H1 (cell line): ENCODE measurements around the gene GAPDH. TPM values are rescaled to one million over a fixed set of nuclear protein-coding genes. Genes with fewer than 3 reads are reported as not detected.

Experiments used
- CTCF ChIA-PET: fragments of 300-600 bp; sonication (Branson Sonifier 250); formaldehyde crosslinking; loops from one replicate; lab custom pipeline; 2021; ENCODE audit not compliant: partially characterized antibody; lab: Charles Lee
- POLR2A ChIA-PET: fragments of 300-600 bp; sonication (Branson Sonifier 250); formaldehyde crosslinking; loops from one replicate; lab custom pipeline; 2021; ENCODE audit warnings: inconsistent platforms; ENCODE audit not compliant: partially characterized antibody; lab: Charles Lee
- DNase-seq, 2 experiments: peaks; one replicate each; pipeline versions ENCODE4 v3.0.0 to v3.0.0-alpha.2; 2010 to 2022; ENCODE audit warnings: low spot score in 2 of 2, low read depth in 1 of 2, mixed read lengths in 1 of 2
- FAIRE-seq: peaks from 2 replicates; lab custom pipeline; 2011; peaks lifted over from hg19 to GRCh38; lab: Jason Lieb, UNC
- H2AFZ ChIP-seq: 2 replicates; pipeline ENCODE4 v1.8.1; 2012; ENCODE audit warnings: low read length, inconsistent platforms
- H2AK5ac ChIP-seq: 2 replicates; pipeline ENCODE4 v1.6.1; 2013; ENCODE audit warnings: low read depth, low read length
- H2BK120ac ChIP-seq: replicated peaks from 2 replicates; pipeline ENCODE3; 2013; ENCODE audit warnings: low read depth, low read length, inconsistent platforms
- H2BK12ac ChIP-seq: 2 replicates; pipeline ENCODE4 v1.6.1; 2013; ENCODE audit warnings: low read depth, low read length
- H2BK15ac ChIP-seq: 2 replicates; pipeline ENCODE4 v1.6.1; 2013; ENCODE audit warnings: low read length
- H2BK20ac ChIP-seq: 2 replicates; pipeline ENCODE4 v1.6.1; 2013; ENCODE audit warnings: low read length
- H2BK5ac ChIP-seq: 2 replicates; pipeline ENCODE4 v1.6.1; 2013; ENCODE audit warnings: low read depth, low read length
- H3K14ac ChIP-seq: 2 replicates; pipeline ENCODE4 v1.6.1; 2013; ENCODE audit warnings: inconsistent platforms; ENCODE audit not compliant: insufficient read length
- H3K18ac ChIP-seq: 2 replicates; pipeline ENCODE4 v1.6.1; 2013; ENCODE audit warnings: low read length; ENCODE audit errors: extremely low read depth
- H3K23ac ChIP-seq: 2 replicates; pipeline ENCODE4 v1.6.1; 2013; ENCODE audit warnings: inconsistent platforms; ENCODE audit not compliant: insufficient read length
- H3K23me2 ChIP-seq: 2 replicates; pipeline ENCODE4 v1.6.1; 2013; ENCODE audit warnings: low read depth, low read length
- H3K27ac ChIP-seq: 2 replicates; pipeline ENCODE4 v1.6.1; 2011; ENCODE audit warnings: low read depth, low read length, inconsistent platforms
- H3K27me3 ChIP-seq, 4 experiments: replicated peaks in 1 of 4; 1 replicate in 1 of 4; 2 replicates in 3 of 4; pipeline versions ENCODE4 v1.6.1 to v1.8.1; 2011 to 2013; ENCODE audit warnings: low read length in 3 of 4, mild to moderate bottlenecking in 3 of 4, inconsistent platforms in 2 of 4, mixed read lengths in 2 of 4, moderate library complexity in 1 of 4; ENCODE audit not compliant: control insufficient read depth in 3 of 4, insufficient read depth in 3 of 4; ENCODE audit errors: extremely low read depth in 1 of 4
- H3K36me3 ChIP-seq, 4 experiments: 2 replicates each; pipeline versions ENCODE4 v1.6.1 to v1.8.1; 2011 to 2013; ENCODE audit warnings: mild to moderate bottlenecking in 4 of 4, low read length in 3 of 4, moderate library complexity in 2 of 4, control low read depth in 1 of 4, inconsistent platforms in 1 of 4; ENCODE audit not compliant: insufficient read depth in 4 of 4, control insufficient read depth in 2 of 4
- H3K4ac ChIP-seq: replicated peaks from 2 replicates; pipeline ENCODE3; 2013; ENCODE audit warnings: low read length, low read depth, mixed read lengths, inconsistent platforms; ENCODE audit not compliant: insufficient read length
- H3K4me1 ChIP-seq, 4 experiments: replicated peaks in 1 of 4; 1 replicate in 1 of 4; 2 replicates in 3 of 4; pipeline versions ENCODE4 v1.6.1 to v1.8.1; 2011 to 2013; ENCODE audit warnings: low read length in 3 of 4, inconsistent platforms in 2 of 4, mixed read lengths in 1 of 4; ENCODE audit not compliant: insufficient read depth in 4 of 4, control insufficient read depth in 3 of 4
- H3K4me2 ChIP-seq, 2 experiments: 2 replicates each; pipeline versions ENCODE4 v1.6.1 to v1.8.1; 2011 to 2013; ENCODE audit warnings: low read depth in 2 of 2, low read length in 2 of 2, control low read depth in 1 of 2, inconsistent platforms in 1 of 2, mild to moderate bottlenecking in 1 of 2; ENCODE audit not compliant: insufficient read depth in 1 of 2
- H3K4me3 ChIP-seq, 4 experiments: fragments of 200-600, 300-600 bp in 1 of 4; sonication (generic), shearing (Covaris generic), sonication (Bioruptor Twin) in 1 of 4; 2 replicates each; pipeline versions ENCODE4 v1.5.1 to v1.8.1; 2011 to 2016; ENCODE audit warnings: low read length in 4 of 4, low read depth in 3 of 4, control low read depth in 2 of 4, inconsistent platforms in 2 of 4, mild to moderate bottlenecking in 2 of 4, mixed read lengths in 1 of 4, moderate library complexity in 1 of 4; ENCODE audit not compliant: insufficient read depth in 2 of 4; ENCODE audit errors: extremely low read depth in 1 of 4
- H3K56ac ChIP-seq: replicated peaks from 2 replicates; pipeline ENCODE3; 2013; ENCODE audit warnings: low read depth, mild to moderate bottlenecking, mixed read lengths, low read length, inconsistent platforms; ENCODE audit not compliant: insufficient read length
- H3K79me1 ChIP-seq: 2 replicates; pipeline ENCODE4 v1.6.1; 2013; ENCODE audit warnings: low read depth, low read length, control low read depth
- H3K79me2 ChIP-seq, 2 experiments: 2 replicates each; pipeline versions ENCODE4 v1.6.1 to v1.8.1; 2012 to 2013; ENCODE audit warnings: low read length in 2 of 2, mild to moderate bottlenecking in 2 of 2, inconsistent platforms in 1 of 2; ENCODE audit not compliant: insufficient read depth in 2 of 2, control insufficient read depth in 1 of 2
- H3K9ac ChIP-seq, 4 experiments: replicated peaks in 1 of 4; 1 replicate in 1 of 4; 2 replicates in 3 of 4; pipeline versions ENCODE4 v1.6.1 to v1.8.1; 2011 to 2013; ENCODE audit warnings: low read depth in 3 of 4, low read length in 3 of 4, control low read depth in 2 of 4, mild to moderate bottlenecking in 2 of 4, moderate library complexity in 2 of 4, inconsistent platforms in 1 of 4; ENCODE audit errors: extremely low read depth in 1 of 4
- H3K9me3 ChIP-seq, 2 experiments: 2 replicates each; pipeline versions ENCODE4 v1.6.1 to v1.8.1; 2012 to 2013; ENCODE audit warnings: mild to moderate bottlenecking in 2 of 2, moderate library complexity in 2 of 2, control low read depth in 1 of 2, inconsistent platforms in 1 of 2, low read depth in 1 of 2, low read length in 1 of 2, mixed read lengths in 1 of 2; ENCODE audit not compliant: insufficient read depth in 2 of 2
- H4K20me1 ChIP-seq, 2 experiments: replicated peaks in 1 of 2; 2 replicates each; pipeline versions ENCODE3 to v1.8.1; 2011 to 2013; ENCODE audit warnings: inconsistent platforms in 2 of 2, low read length in 2 of 2, mild to moderate bottlenecking in 1 of 2; ENCODE audit not compliant: insufficient read depth in 2 of 2, control insufficient read depth in 1 of 2
- H4K5ac ChIP-seq: 2 replicates; pipeline ENCODE4 v1.6.1; 2013; ENCODE audit warnings: low read length, low read depth, mixed read lengths, inconsistent platforms; ENCODE audit not compliant: insufficient read length
- H4K8ac ChIP-seq: 2 replicates; pipeline ENCODE4 v1.8.0; 2013; ENCODE audit warnings: mild to moderate bottlenecking, moderate library complexity, low read length, inconsistent platforms; ENCODE audit not compliant: insufficient read depth; ENCODE audit errors: extremely low read depth
- H4K91ac ChIP-seq: replicated peaks from 2 replicates; pipeline ENCODE3; 2013; ENCODE audit warnings: low read length, mixed read lengths, inconsistent platforms; ENCODE audit not compliant: insufficient read length
- ASH2L ChIP-seq: fragments of 200-600, 300-600 bp; sonication (generic); IDR thresholded peaks from one replicate; pipeline ENCODE4 v1.7.1; 2017; ENCODE audit warnings: low read length
- BCL11A ChIP-seq, 2 experiments: IDR thresholded peaks; one replicate each; pipeline ENCODE4 v1.6.1; 2011; ENCODE audit warnings: low read depth in 2 of 2, low read length in 2 of 2, mild to moderate bottlenecking in 2 of 2
- BRCA1 ChIP-seq: IDR thresholded peaks from 2 replicates; pipeline ENCODE4 v1.6.1; 2012; ENCODE audit warnings: low read depth, low read length, improper control_type of control experiment
- CBX8 ChIP-seq: fragments of 300-800, 300-1000 bp; sonication (generic); IDR thresholded peaks from 2 replicates; pipeline ENCODE4 v1.7.1; 2016; ENCODE audit warnings: low read depth, low read length, borderline replicate concordance
- CEBPB ChIP-seq: IDR thresholded peaks from 2 replicates; pipeline ENCODE4 v1.6.1; 2012; ENCODE audit warnings: low read depth, low read length
- EZH2 ChIP-seq: fragments of 200-600 bp; sonication (generic); IDR thresholded peaks from 2 replicates; pipeline ENCODE4 v1.7.1; 2012; ENCODE audit warnings: low read depth, mild to moderate bottlenecking, moderate library complexity, low read length, inconsistent platforms; ENCODE audit not compliant: severe bottlenecking
- FOSL1 ChIP-seq: IDR thresholded peaks from 2 replicates; pipeline ENCODE4 v1.6.1; 2011; ENCODE audit warnings: mild to moderate bottlenecking, low read depth, low read length, moderate library complexity; ENCODE audit not compliant: insufficient read depth
- JUND ChIP-seq: IDR thresholded peaks from 2 replicates; pipeline ENCODE4 v1.6.1; 2011; ENCODE audit warnings: mild to moderate bottlenecking, improper control_type of control experiment, low read length
- MAX ChIP-seq: IDR thresholded peaks from 2 replicates; pipeline ENCODE4 v1.6.1; 2012; ENCODE audit warnings: inconsistent platforms
- RXRA ChIP-seq: IDR thresholded peaks from 2 replicates; pipeline ENCODE4 v1.6.1; 2011; ENCODE audit warnings: low read depth, mild to moderate bottlenecking, low read length, moderate library complexity; ENCODE audit not compliant: insufficient read depth
- SIRT6 ChIP-seq: IDR thresholded peaks from one replicate; pipeline ENCODE4 v1.7.1; 2012; ENCODE audit warnings: low read length, inconsistent platforms
- TEAD4 ChIP-seq: IDR thresholded peaks from 2 replicates; pipeline ENCODE4 v1.6.1; 2012; ENCODE audit warnings: low read depth, low read length, inconsistent platforms, mixed read lengths
- YY1 ChIP-seq: IDR thresholded peaks from 2 replicates; pipeline ENCODE4 v1.6.1; 2011; ENCODE audit warnings: low read depth, mild to moderate bottlenecking, low read length
- ZNF274 ChIP-seq: IDR thresholded peaks from 2 replicates; pipeline ENCODE4 v1.7.0; 2012; ENCODE audit warnings: low read length, borderline replicate concordance; ENCODE audit errors: extremely low read depth
- WGBS, 2 experiments: shearing (Covaris generic) in 1 of 2; methylation state at CpG; one replicate each; pipeline versions ENCODE4 v1.1.6 to v1.1.7; 2013 to 2015; ENCODE audit warnings: low lambda C conversion rate in 2 of 2, mixed read lengths in 2 of 2, inconsistent platforms in 1 of 2, low coverage in 1 of 2, missing lambda C conversion rate in 1 of 2; ENCODE audit not compliant: insufficient replicate concordance in 2 of 2, insufficient coverage in 1 of 2, insufficient read length in 1 of 2; ENCODE audit errors: extremely low coverage in 1 of 2, missing lambda C conversion rate in 1 of 2; 5-methylcytosine and 5-hydroxymethylcytosine counted together
- polyA plus RNA-seq, 7 experiments: library from polyadenylated mRNA; depleted of rRNA in 3 of 7; stranded (reverse) in 5 of 7; unstranded in 2 of 7; fragments of >200 nt in 5 of 7; fragments of 200-250 nt in 2 of 7; gene quantifications; 1 replicate in 5 of 7; 2 replicates in 1 of 7; 4 replicates in 1 of 7; pipeline versions ENCODE4 v1.2.1 to v1.2.3, GENCODE V29; 2011 to 2013; ENCODE audit warnings: missing spikeins in 2 of 7, mixed read lengths in 2 of 7
- total RNA-seq: library from RNA; stranded (reverse); fragmentation: NEBNext Ultra II Directional; extraction: Animal tissue kit (Norgen Biotek cat#: 25700); gene quantifications from 2 replicates; pipeline ENCODE4 v1.2.1, GENCODE V29; 2021

GAPDH gene
- total and polyA plus RNA-seq, 2 of the 8 experiments (the other 6 are each of a cell fraction or from before 2014, with no cell fraction given), result 5,175 to 15,878 TPM

- FAIRE-seq (no peak), DNase-seq (no peak)
- no peak overlapping the region for H2BK12ac ChIP-seq
- no peak overlapping the region for H3K27ac ChIP-seq
- no peak overlapping the region for H3K18ac ChIP-seq
- no peak overlapping the region for H3K14ac ChIP-seq
- H3K4me3 ChIP-seq, result no peak overlapping the region
- peaks cover 23% of the 10 kb centered on the region for H3K79me1 ChIP-seq
- H3K4me1 ChIP-seq, result peaks cover 3 to 10% (median 6%) of the 10 kb centered on the region in 4 experiments
- H2BK15ac ChIP-seq, result no peak overlapping the region
- no peak overlapping the region for H2AFZ ChIP-seq
- H3K9me3 ChIP-seq, result no peaks in the 10 kb centered on the region
- H2AK5ac ChIP-seq, result no peak overlapping the region
- no peak overlapping the region for H3K23ac ChIP-seq
- H3K9ac ChIP-seq, result no peak overlapping the region
- 95% methylated on average over 14 of the region's 18 CpGs; no CpG with 5 or more reads in 1 of the 2 experiments for WGBS, 2 experiments
- no peak overlapping the region for H4K5ac ChIP-seq
- H2BK5ac ChIP-seq, result no peak overlapping the region
- peaks cover 6 to 23% (median 12%) of the 10 kb centered on the region in 4 experiments; a peak in 6 of 8 replicates for H3K36me3 ChIP-seq
- no peak overlapping the region for H3K56ac ChIP-seq
- peaks cover 8 to 23% of the 10 kb centered on the region in 2 experiments for H4K20me1 ChIP-seq
- ChIA-PET CTCF (interaction anchor here (0.7 to 24.9 kb wide), 9 partner anchors 4 to 193 kb away, joined by 3 to 462 read pairs (median 3); partner anchors contain the start of genes GAPDH, IFFO1 and NOP2), POLR2A (interaction anchor here (0.7 to 24.2 kb wide), 11 partner anchors 9 to 150 kb away, joined by 3 to 665 read pairs (median 4); partner anchors contain the start of genes GAPDH and NOP2)
- H4K8ac ChIP-seq, result no peak overlapping the region
- H3K4me2 ChIP-seq, result no peak overlapping the region
- peaks cover 0 to 35% of the 10 kb centered on the region in 2 experiments; a peak in 2 of 4 replicates for H3K79me2 ChIP-seq
- no peaks in the 10 kb centered on the region for H3K27me3 ChIP-seq
- H2BK20ac ChIP-seq, result no peak overlapping the region
- H4K91ac ChIP-seq, result no peak overlapping the region
- no peak overlapping the region for H2BK120ac ChIP-seq
- no peak overlapping the region for H3K4ac ChIP-seq
- peaks cover 6% of the 10 kb centered on the region; the same call in 1 of the 2 replicates for H3K23me2 ChIP-seq
- no peak for TF ChIP-seq FOSL1
- no peak for TF ChIP-seq EZH2
- TF ChIP-seq CBX8, result no peak
- TF ChIP-seq JUND, result no peak
- no peak for TF ChIP-seq RXRA
- TF ChIP-seq MAX, result no peak
- no peak for TF ChIP-seq TEAD4
- TF ChIP-seq SIRT6, result no peak
- TF ChIP-seq YY1, result no peak
- no peak for TF ChIP-seq ZNF274
- TF ChIP-seq BCL11A (IDR thresholded peaks at IDR 0.05; ENCODE audit: low read depth in 2 of 2, low read length in 2 of 2), result no peak
- TF ChIP-seq CEBPB, result no peak
- no peak for TF ChIP-seq BRCA1
- TF ChIP-seq ASH2L, result no peak
Observed at GRCh38 chr12:6549684-6550151, 15.4 kb downstream of the GAPDH start.
